HS-27A (cell line): Measurements from ENCODE around the gene THAP11.
"Not testable (repeated sequence)": the region's sequence is repeated elsewhere in the genome, so short reads cannot be mapped to it uniquely, and the experiment has no call there.

Source experiments
- DNase-seq: peaks from one replicate; pipeline ENCODE4 v3.0.0-alpha.2; 2012; ENCODE audit warnings: low read depth, missing footprints

THAP11 gene

DNA sequence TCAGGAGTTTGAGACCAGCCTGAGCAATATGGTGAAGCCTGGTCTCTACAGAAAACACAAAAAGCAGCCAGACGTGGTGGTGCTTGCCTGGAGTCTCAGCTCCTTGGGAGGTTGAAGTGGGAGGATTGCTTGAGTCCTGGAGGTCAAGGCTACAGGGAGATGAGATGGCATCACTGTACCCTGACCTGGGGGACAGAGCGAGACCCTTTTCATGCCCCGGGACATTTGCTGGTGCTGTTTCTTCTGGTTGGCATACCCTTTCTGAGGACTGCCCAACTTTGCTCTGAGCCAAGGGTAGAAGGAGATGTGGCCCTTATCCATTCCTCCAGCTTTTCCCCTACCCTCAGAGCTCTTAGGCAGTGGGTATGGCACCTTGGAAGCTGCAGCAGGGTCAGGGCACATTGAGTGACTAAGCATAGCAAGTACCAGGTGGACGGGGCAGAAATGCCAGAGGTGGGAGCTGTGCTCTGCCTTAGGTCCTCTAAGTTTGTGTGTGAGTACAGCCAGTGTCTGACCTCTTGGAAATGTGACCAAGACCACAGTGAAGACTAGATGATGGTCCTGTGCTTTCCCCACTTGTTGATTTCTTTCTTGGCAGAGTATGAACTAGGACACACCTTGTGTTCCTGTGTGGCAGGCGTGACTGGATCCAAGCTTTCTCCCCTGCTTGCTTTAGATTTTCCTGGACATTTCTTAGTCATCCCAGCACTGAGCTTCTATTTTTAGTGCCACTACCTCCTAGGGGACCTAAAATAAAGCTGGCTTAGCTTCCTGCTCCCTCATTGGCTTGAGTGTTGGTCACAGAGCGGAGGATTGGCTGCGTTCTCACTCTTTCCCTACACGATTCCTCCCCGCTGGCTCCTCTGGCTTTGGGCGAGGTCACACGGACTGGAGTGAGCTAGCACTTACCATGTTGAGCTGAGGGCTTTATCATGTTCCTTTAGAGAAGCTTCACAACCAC is 20.8 kb downstream of the THAP11 start:
- DNase-seq = no peak

DNA sequence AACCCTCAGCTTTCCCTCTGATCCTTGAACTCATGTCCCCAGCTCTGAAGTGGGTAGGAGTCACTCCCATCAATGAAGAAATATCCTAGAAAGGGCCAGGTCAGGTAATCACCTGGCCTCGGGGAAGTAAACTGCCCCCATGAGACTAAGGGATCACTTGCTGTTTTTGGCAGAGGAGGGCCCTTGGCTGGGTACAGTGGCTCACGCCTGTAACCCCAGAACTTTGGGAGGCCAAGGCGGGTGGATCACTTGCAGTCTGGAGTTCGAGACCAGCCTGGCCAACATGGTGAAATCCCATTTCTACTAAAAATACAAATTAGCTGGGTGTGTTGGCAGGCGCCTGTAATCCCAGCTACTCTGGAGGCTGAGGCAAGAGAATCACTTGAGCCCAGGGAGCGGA is 21.9 kb downstream of the THAP11 start:
- not testable (repeated sequence) for DNase-seq

DNA sequence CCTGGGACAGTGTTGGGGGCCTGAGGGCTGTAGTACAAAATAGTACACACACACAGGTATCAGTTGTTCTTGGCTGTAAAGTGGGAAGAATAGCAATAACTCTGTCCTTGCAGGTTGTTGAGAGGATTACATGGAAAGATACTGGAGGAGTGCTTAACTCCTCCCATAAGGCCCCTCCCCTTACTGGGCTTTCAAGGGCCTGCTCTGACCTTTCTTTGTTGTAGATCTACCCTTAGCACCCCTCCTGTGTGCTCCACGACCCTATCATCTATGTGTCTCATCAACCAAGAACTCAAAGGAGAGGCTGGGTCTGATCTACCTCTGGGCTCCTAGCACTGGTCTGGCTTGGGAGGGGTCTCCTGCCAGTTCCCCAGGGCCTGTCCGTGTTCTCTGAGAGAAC is 22.5 kb downstream of the THAP11 start:
- no peak for DNase-seq

DNA sequence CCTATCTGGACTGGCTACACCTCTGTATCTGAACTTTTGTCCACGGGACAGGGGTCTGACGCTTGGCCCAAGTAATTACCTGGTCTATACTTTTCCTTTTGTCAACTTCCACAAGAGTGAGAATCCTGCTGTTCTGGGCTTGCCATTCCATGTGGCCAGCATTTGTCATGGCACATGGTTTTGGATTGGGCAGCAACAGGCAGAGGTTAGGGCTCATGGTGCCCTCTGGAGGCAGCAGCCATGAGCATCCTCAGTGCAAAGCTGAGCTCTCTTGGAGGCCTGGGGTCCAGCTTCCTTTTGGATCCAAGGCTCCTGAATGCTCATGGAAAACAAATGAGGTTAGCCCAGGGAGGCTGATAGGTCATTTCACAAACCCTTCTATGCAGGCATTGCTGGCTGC is 23.2 kb downstream of the THAP11 start:
- no peak for DNase-seq

DNA sequence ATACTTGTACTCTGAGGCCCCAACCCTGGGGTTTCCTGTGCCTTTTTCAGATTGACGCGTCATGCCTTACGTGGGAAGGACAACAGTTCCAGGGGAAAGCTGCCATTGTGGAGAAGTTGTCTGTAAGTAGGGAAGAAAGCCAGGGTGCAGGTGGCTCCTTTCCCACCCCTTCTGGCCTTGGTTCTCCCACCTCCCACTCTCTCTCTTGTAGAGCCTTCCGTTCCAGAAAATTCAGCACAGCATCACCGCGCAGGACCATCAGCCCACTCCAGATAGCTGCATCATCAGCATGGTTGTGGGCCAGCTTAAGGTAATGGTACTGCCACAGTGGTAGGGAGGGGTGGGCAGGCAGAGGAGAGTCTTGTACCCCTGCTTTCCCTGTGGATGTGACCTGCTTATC is 26.2 kb downstream of the THAP11 start:
- no peak for DNase-seq

DNA sequence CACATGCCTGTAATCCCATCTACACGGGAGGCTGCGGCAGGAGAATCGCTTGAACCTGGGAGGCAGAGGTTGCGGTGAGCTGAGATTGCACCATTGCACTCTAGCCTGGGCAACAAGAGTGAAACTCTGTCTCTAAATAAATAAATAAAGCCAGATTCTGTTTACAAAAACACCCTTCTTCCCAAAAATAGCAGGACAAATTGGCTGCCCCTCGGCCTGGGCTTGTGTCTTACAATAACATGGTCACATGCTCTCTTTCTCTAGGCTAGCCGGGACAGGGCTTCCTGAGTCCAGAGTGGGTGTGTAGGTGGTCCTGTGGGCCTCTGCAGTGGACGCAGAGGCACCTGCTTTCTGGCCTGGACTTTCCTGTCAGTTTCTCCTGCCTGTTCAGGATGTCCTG is 27.5 kb downstream of the THAP11 start:
- DNase-seq = no peak

DNA sequence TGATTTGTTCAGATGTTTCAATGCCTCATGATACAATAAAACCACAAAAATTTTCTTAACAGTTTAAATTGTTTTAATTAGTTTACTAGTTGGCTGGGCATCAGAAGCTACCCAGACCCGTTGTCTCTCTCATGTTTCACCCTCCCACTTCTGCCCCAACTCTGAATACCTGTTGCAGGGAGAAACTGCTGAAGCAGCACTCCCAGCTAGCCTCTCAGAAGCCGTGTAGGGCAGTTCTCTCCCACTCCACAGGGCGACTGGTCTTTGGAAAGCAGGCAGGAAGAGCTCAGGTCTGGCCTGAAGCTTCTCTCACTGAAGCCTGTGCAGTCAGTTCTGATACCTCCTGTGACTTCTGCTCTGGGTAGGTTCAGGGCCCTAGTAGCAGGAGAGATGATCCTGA is 29.1 kb downstream of the THAP11 start:
- DNase-seq = no peak

DNA sequence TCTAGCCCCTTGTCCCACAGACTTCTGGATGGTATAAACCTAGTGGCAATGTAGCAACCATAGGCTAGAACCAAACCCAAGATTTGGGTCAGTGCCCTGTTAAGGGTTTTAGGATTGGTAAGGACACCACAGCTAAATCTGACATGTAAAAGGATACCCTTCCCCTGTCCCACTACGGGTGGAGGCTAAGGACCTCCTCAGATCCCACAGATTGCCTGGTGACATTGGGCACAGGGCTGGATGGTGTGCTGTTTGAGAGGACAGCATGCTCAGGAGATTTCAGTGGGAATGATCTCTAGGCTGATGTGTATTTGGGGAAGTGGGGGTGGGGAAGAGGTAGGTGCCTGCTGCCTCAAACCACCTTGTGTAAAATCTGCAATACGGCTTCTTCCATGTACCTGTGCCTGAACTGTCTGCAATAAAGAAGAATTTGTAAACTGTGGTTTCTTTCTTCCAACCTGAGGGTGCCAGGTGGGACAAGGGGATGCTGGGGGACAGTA is 30.1 kb downstream of the THAP11 start:
- DNase-seq = no peak

DNA sequence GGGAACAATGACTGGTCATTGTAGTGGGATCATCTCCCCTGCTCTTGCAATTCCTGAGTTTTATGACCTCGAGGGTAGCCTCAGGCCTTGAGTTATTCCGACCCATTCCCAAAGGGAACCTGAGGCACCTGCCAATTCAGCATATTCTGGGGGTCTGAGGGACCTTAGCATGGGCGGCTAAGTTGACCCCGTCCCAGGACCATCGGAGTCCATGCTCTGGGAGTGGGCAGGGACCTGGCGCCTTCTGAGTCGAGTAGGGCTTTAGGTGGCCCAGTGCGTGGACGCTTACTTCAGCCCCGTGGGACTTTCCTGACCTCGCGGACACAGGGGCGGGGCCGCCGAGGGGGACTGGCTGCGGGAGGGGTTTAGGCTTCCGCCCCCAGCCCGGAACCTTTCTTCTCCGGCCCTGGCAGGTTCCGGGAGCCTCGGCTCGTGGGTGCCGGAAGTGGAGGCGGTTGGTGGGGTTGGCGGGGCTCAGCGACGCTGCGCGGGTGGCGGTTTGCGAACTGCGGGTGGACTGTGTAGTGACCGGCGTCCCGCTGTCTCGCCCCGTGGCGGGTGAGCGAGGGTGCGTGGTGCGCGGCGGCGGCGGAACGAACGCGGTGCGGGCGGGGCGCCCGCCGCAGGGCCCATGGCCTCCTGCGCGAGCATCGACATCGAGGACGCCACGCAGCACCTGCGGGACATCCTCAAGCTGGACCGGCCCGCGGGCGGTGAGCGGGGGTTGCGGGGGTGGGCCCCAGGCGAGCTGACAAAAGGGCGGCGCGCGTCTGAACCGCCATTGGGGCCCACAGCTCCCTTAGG is 30.7 kb downstream of the THAP11 start, which contains the start of gene EDC4:
EDC4 (plus strand) TSS at position 422 of the 804 bp plus-strand sequence; CDS start at position 632, 210 bp downstream.
- no peak for DNase-seq

DNA sequence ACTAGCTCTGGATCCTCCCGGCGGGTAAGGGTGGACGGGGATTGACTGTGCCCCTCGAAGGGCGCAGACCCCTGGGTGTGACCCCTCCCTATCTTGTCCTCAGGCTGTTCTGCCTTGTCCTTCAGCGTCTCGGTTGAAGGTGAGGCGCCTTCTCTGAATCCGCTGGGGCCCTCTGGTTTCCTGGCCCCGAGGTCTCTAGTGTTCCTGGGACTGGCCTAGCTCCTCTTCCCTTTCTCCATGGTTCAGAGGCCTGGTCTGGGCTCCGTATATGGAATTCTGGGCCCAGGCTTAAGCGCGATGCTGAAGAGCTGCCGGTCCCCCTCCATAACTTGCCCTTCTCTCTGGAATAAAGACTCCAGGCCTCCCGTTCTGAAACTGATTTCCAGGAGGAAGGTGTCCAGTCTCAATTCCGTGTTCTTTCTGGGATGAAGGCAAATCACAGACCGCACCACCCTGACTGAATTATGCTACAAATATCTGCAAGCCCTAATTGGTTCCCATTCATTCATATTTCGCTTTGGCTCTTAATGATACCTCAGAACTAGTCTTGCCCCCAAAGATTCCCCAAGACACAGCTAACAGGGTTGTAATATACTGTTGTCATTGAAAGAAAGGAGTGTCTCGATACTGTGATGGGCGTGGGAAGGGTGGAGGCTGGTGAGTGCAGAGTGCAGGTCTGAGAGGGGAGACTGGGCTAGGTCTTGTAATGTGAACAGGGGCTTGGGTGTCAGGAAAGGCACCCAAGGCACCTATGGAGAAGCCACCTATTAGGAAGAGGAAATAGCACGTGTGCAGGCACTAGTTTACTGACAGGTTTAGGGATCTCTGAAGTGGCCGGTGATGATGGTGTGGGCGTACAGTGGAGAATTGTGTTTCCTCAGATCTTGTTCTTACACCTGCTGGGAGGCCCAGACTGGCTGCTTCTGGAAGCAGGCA is 31.6 kb downstream of the THAP11 start:
- DNase-seq = no peak

DNA sequence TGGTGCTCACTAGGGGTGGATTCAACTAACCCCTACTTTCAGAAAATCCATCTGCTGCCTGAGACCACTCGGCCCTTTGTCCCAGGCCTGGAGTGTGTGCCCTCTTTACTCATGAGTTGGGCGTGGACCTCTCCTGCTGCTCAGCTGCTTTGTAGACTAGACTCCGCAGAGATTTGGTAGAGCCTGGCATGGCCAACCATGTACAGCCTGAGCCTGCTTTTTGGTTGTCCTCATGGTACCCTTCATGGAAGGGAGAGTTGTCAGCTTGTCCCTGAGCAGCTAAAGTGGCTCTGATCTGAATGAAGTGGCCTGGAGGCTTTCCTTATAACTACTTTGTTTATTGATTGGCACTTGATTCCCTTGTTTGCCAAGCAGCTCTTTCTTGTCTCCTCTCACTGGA is 32.3 kb downstream of the THAP11 start:
- DNase-seq = no peak

DNA sequence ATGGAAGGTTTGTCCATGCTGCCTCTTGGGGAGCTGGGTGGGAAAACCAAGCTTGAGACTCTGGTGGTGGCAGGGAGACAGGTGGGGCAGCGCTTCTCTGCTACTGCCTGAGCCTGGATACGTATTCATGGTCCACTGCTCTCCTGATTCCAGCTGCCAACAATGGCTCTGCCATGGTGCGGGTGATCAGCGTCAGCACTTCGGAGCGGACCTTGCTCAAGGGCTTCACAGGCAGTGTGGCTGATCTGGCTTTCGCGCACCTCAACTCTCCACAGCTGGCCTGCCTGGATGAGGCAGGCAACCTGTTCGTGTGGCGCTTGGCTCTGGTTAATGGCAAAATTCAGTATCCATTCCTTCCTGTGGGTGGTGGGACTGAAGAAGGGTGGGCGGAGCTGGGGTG is 34.9 kb downstream of the THAP11 start:
- no peak for DNase-seq

DNA sequence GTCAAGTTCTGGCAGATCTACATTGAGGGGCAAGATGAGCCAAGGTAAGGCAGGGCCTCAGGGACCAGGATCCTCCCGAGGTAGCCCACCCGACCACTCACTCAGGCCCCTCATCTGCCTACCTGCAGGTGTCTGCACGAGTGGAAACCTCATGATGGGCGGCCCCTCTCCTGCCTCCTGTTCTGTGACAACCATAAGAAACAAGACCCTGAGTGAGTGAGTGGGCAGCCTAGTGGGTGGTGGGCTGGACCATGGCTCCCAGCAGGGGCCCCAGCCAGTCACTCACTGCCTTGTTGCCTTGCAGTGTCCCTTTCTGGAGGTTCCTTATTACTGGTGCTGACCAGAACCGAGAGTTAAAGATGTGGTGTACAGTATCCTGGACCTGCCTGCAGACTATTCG is 36.1 kb downstream of the THAP11 start:
- DNase-seq = no peak

DNA sequence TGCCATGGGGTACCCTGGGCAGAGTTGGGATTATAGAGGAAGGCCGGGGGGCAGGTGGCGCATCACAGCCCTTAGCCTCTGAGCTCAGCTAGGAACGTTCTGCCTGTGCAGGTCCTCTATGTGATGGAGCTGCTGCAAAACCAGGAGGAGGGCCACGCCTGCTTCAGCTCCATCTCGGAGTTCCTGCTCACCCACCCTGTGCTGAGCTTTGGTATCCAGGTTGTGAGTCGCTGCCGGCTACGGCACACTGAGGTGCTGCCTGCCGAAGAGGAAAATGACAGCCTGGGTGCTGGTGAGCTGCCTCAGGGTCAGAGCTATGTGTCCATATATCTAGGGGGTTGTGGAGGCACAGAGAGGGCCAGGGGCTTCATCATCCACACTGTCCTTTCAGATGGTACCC is 36.7 kb downstream of the THAP11 start:
- DNase-seq = no peak

DNA sequence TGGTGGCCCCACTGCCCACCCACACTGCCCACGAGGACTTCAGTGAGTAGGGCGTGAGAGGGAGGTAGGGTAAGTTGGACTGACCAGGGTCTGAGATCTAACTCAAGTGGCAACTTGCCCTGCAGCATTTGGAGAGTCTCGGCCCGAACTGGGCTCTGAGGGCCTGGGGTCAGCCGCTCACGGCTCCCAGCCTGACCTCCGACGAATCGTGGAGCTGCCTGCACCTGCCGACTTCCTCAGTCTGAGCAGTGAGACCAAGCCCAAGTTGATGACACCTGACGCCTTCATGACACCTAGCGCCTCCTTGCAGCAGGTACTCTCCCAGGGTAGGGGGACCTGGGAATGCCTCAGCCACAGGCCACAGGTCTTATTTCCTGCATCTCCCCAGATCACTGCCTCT is 37.3 kb downstream of the THAP11 start:
- DNase-seq = no peak

DNA sequence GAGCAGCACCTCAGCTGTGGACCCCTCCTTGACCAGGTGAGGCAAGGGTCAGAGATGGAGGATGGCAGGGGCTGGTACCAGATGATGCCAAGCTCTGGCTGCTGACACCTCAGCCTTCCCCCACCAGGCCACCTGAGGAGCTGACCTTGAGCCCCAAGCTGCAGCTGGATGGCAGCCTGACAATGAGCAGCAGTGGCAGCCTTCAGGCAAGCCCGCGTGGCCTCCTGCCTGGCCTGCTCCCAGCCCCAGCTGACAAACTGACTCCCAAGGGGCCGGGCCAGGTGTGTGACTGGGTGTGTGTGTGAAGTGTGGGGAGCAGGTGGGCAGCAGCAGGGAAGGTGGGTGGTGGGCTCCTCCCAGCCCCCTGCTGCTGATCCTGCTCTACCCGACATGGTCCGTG is 37.8 kb downstream of the THAP11 start:
- DNase-seq = no peak

DNA sequence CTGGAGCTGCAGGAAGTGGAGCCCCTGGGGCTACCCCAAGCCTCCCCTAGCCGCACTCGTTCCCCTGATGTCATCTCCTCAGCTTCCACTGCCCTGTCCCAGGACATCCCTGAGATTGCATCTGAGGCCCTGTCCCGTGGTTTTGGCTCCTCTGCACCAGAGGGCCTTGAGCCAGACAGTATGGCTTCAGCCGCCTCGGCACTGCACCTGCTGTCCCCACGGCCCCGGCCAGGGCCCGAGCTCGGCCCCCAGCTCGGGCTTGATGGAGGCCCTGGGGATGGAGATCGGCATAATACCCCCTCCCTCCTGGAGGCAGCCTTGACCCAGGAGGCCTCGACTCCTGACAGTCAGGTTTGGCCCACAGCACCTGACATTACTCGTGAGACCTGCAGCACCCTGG is 38.5 kb downstream of the THAP11 start:
- DNase-seq = no peak

DNA sequence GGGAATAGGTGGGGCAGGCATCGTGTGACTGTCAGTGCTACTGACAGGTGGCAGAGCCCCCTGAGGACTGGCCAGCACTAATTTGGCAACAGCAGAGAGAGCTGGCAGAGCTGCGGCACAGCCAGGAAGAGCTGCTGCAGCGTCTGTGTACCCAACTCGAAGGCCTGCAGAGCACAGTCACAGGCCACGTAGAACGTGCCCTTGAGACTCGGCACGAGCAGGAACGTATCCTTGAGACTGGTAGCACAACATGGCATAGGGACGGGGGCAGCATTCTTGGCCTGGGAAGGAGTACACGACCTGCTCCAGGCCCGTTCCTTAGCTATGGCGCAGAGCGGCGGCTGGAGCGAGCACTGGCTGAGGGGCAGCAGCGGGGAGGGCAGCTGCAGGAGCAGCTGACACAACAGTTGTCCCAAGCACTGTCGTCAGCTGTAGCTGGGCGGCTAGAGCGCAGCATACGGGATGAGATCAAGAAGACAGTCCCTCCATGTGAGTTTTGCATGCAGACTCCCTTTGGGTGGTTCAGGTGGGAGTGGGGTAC is 39.6 kb downstream of the THAP11 start:
- no peak for DNase-seq

DNA sequence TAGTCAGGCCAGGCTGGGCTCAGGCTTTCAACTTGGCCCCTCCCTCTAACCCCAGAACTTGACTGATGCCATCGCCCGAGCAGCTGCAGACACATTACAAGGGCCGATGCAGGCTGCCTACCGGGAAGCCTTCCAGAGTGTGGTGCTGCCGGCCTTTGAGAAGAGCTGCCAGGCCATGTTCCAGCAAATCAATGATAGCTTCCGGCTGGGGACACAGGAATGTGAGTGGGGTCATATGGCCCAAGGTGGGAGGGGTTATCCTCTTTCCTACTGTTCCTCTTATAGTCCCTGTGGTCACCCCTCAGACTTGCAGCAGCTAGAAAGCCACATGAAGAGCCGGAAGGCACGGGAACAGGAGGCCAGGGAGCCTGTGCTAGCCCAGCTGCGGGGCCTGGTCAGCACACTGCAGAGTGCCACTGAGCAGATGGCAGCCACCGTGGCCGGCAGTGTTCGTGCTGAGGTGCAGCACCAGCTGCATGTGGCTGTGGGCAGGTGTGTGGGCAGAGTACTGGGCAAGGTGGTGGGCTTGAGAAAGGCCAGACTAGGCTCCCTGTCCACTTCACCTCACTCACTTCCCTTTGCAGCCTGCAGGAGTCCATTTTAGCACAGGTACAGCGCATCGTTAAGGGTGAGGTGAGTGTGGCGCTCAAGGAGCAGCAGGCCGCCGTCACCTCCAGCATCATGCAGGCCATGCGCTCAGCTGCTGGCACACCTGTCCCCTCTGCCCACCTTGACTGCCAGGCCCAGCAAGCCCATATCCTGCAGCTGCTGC is 40.4 kb downstream of the THAP11 start:
- DNase-seq = no peak

DNA sequence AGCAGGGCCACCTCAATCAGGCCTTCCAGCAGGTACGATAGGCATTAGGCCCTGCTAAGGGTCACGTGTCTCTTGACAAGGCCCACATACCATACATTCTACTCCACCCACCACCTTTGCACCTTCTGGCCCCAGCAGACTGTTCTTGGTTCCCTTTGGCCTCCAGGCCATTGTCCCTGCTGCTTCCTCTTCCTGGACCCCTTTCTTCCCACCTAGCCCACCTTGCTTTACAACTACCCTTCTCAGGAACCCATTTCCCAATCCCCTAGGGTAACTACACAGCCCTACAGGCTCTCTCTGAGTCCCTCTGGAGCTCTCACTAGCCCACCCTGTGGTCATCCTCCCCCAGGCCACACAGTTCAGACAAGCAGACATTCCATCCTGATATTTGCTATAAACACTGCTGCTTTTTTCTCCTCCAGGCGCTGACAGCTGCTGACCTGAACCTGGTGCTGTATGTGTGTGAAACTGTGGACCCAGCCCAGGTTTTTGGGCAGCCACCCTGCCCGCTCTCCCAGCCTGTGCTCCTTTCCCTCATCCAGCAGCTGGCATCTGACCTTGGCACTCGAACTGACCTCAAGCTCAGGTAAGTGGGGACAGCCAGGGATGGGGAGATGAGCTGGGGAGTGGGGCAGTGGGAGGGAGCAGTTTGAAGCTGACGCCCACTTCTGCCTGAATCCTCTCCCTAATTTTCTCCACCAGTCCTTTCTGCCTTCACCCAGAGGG is 41.2 kb downstream of the THAP11 start:
- DNase-seq = no peak
